Esophagus squamous epithelium (tissue), 4 donors: ENCODE results near the gene IGF1R.

ENCODE experiments used
- POLR2A ChIP-seq, 4 donors: fragments of 450-650 bp; IDR thresholded peaks; one replicate each; pipeline ENCODE4 v1.6.1; 2017; ENCODE audit warnings: antibody characterized with exemption in 4 of 4, mild to moderate bottlenecking in 4 of 4, moderate library complexity in 3 of 4
- TF ChIP-seq, protein P1 (sequence below), 6 experiments: fragments of 450-650 bp in 4 of 6; fragments of 200-600 bp in 2 of 6; sonication (generic) in 2 of 6; IDR thresholded peaks; one replicate each; pipeline ENCODE4 v1.5.1; 2016 to 2019; ENCODE audit warnings: antibody characterized with exemption in 6 of 6, mild to moderate bottlenecking in 4 of 6, moderate library complexity in 4 of 6

- no peak for TF ChIP-seq POLR2A (IDR thresholded peaks at IDR 0.05)
- TF ChIP-seq, protein P1, sequence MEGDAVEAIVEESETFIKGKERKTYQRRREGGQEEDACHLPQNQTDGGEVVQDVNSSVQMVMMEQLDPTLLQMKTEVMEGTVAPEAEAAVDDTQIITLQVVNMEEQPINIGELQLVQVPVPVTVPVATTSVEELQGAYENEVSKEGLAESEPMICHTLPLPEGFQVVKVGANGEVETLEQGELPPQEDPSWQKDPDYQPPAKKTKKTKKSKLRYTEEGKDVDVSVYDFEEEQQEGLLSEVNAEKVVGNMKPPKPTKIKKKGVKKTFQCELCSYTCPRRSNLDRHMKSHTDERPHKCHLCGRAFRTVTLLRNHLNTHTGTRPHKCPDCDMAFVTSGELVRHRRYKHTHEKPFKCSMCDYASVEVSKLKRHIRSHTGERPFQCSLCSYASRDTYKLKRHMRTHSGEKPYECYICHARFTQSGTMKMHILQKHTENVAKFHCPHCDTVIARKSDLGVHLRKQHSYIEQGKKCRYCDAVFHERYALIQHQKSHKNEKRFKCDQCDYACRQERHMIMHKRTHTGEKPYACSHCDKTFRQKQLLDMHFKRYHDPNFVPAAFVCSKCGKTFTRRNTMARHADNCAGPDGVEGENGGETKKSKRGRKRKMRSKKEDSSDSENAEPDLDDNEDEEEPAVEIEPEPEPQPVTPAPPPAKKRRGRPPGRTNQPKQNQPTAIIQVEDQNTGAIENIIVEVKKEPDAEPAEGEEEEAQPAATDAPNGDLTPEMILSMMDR (IDR thresholded peaks at IDR 0.05): no peak
Measured at GRCh38 chr15:98667521-98668179, 19.3 kb downstream of the IGF1R start.
